HG03139 (cell line): ENCODE data around the gene SF1.

Experiments
- ATAC-seq: cut with Tn5 transposase; IDR thresholded peaks from one replicate; pipeline ENCODE4 v1.9.1; 2021; ENCODE audit not compliant: unreplicated experiment

SF1 gene

DNA sequence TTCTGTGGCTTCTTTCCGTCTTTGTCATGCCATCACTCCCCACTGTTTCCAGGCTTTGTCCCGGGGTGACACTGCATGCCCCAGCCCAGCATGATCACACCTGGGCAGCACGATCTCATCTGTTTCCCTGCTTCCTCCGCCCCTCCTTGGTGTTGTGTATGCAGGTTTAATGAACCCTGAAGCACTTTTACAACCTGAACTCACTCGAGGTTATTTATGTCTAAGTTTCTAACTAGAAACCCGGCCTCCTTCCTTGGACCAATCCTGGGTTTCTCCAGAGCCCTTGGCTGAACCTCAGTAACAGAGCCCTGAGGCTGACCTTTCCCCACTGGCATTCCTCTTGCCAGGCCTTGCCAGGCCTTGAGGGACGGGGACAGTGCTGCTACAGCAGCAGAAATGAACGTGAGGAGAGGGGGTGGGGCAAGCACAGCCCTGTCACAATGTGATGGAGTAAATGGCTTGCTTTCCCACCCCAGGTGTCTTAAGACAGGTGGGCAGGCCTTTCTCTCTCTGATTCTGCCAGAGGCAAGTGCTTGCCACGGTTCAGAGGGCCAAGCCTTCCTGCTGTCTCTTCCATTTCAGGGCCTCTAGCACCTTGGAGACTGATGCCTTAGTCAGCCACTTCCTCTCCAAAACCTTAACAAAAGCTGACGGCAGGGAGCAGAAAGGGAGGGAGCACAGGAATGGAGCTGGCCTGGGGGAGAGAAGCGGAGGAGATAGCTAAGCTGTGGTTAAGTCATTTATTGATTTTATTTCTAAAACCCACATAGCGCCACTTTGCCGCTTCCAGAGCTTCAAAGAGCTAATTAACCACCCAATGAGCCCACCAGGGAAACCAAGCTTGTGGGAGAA lies 15.4 kb downstream of the SF1 start:
- no peak for ATAC-seq

DNA sequence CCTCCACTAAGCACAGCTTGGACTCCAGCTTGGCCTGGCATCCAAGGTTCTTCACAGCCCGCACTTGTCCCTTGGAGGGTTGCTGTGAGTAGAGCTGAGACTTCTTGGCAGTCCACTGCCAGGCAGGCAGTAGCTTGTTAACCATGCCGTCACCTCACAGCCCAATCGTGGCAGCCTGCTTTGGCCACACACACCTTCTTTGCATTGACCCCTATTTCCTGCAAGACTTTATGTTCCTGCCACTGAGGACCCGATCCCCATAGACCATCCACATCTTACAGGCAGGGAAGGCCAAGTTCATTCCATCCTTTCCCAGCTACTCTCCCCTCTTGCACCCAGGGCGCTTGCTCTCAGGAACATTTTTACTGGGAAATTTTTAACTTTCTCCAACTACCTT lies 16.1 kb downstream of the SF1 start:
- no peak for ATAC-seq

DNA sequence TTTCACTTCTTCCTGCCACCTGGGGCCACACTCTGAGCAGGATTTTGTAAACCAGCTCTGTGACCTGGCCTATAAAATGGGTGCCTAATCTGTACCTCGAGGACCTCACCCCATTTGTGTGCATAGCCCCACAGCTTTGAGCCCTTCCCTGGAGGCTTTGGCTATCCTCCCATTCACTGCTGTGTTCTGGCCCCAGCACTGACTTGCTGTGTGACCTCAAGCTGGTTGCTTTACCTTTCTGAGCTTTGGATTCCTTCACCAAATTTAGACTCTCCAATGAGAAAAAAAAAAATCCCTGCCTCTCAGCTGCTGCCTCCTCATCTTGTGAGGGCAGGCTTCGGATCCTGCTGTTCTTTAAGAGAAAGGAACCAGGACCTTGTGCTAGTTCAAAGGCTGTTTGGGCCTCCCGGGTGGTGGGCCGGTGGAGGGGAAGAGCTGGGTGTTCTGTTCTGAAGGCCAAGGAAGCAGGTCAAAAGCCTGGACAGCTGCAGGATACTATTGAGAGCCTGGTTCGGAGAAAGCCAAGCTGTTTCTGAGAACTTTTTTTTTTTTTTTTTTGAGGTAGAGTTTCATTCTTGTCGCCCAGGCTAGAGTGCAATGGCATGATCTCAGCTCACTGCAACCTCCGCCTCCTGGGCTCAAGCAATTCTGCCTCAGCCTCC lies 17.5 kb downstream of the SF1 start:
- ATAC-seq = no peak

DNA sequence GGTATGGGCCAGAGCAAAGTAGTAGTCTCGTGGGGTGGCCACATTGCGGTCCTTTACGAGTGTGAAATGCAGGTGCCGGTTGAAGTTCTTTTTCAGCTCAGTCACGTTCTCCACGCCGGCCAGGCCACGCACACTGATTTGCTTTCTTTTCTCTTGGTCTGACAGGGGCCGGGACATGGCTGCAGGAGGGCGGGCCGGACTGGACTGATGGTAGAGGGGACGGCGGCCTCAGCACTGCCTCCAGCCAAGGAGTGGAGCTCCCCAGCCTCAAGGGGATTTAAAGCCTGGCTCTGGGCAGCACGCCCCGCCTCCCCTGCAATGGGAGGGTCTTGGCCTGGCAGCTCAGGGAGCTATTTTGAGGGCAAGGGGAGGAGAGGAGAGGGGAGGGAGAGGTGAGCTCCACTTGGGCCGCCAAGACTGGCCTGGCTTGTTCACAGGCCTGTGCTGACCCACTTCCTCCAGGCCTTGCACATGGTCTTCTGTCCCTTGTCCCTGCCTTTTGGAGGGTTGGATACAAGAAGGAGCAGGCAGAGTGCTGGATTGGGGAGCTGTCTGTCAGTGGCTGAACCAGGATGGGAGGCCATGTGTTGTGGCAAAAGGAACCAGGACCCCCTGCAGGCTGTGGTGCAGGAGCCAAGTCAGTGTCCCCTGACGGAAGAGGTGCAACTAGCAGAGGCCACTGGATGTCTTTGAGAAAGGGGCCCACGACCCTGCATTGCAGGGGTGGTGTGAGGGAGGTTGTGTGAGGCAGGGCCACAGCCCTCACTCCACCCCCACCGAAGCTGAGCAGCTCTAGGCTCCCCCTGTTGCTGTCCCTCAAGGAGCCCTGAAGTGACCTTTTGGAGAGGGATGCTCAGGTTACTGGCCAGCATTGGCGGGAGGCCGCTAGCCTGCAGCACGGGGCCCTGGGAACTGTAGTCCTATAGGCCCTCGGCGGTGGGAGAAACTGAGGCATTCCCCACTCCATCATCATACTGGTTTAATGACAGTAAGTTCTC lies 18.3 kb downstream of the SF1 start, which contains the start of gene PYGM:
PYGM (minus strand) TSS at position 253 of the 998 bp plus-strand sequence; CDS start at position 177, 76 bp downstream.
- ATAC-seq = no peak

DNA sequence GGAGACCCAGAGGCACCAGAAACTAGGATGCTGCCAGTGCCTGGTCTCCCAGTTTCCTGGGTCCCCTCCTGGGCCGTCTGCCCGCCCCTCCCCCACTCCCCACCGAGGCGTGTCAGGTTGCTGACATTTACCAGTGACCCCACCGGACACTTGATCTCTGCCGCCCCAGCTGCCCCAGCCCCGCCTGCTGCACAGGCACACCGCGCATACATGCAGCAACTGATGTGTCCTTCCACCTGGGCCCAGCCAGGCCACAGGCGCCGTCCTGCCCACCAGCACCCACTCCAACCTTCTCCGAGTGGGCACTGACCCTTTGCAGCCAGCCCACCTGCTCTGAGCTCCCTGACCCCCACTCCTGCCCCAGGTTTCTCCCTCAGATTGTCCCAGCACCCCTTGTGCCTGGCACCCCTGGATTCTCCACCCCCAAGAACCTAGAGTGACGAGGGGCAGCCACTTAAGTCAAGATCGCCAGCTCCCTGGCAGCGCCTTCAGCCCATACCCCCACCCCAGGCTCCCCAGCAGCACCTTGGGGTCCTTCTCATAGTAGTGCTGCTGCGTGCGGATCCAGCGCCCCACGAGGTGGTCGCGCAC lies 19.1 kb downstream of the SF1 start:
- ATAC-seq = no peak

DNA sequence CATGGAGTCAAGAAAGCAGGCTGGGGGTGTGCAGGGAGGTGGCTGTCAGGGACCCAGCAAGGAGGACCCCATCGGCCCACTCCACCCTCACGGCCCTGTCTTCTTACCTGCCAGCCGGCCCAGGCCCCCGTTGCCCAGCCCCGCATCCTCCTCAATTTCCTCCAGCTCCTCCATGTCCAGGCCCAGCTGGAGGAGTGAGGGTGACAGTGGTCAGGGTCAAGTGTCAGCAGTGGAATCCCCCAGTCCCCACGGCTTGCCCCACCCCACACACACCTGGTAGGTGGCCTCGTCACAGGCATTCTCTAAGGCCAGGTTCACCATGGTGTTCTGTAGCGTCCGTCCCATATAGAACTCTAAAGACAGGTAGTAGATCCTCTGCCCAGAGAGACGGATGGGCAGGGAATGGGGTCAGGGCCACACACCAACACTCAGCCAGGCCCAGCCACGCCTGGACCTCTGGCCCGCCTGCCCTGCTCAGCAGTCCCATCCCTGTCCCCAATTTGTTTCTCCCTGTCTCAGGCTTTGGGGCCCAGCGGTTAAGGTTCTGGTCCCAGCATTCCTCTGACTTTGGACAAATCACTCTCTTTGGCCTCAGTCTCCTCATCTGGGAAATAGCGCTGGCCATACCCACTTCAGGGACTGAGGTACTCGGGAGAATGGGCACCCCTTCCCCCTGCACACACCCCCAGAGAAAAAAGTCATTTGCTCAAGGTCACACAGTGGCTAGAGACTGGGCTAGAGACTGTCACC lies 19.8 kb downstream of the SF1 start:
- ATAC-seq = no peak

DNA sequence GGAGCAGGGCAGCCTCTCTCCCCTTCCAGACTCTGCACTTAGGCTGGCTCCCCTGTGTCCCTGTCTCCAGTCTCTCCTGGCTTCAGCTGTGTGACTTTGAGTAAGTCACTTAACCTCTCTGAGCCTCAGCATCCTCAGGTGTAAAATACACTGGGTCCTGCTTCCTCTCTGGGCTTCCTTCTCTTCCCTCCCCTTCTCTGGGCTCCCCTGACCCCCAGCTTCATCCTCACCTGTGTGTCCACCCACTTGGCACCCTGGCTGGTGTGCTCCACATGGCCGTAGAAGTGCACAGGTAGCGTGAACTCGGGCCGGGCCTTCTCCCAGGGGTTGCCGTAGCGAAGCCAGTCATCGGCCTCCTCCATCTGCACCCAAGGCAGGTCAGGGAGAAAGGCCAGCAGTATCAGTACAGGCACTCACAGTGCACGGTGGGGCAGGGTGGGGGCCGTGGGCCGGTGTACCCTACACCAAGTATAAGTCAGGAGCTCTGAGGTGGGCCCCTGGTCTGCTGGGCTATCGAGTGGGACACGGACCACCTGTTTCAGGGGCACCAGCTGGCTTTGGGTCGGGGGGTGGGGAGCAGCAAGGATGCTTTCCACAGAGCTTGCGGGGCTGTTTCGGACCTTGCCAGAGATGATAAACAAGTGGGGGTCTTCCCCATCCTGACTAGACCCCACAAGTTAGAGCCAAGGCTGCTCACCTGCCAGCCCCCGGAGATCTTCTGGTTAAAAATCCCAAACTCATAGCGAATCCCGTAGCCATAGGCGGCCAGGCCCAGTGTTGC lies 20.6 kb downstream of the SF1 start:
- no peak for ATAC-seq

DNA sequence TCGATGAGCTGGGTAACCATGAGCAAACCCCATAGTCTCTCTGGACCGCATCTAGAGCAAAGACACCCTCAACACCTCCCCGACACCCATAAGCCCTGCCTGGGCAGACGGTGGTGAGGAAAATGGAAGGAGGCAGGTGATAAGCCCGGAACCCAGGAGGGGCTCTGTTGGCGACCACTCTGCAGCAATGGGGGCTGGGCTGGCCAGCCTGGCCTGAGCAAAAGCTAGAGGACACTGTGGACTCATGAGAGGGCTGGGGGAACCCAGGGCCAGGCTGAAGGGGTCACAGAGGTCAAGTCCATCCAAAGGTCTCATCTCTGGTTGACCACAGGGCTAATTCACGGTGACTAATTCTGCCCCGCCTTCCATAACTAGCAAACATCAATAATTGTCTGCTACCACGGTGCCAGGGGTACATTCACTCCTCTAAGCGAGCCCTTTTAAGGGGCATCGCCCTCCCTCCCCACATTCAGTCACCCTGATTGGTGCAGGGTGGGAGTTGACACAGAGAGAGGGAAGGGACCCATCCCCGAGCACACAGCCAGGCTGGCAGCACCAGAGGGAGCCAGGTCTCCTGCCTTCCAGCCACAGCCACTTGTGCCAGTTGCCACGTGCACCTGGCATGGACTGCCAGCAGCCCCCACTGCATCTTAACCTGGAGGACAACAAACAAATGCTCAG lies 22.5 kb downstream of the SF1 start:
- ATAC-seq = no peak

DNA sequence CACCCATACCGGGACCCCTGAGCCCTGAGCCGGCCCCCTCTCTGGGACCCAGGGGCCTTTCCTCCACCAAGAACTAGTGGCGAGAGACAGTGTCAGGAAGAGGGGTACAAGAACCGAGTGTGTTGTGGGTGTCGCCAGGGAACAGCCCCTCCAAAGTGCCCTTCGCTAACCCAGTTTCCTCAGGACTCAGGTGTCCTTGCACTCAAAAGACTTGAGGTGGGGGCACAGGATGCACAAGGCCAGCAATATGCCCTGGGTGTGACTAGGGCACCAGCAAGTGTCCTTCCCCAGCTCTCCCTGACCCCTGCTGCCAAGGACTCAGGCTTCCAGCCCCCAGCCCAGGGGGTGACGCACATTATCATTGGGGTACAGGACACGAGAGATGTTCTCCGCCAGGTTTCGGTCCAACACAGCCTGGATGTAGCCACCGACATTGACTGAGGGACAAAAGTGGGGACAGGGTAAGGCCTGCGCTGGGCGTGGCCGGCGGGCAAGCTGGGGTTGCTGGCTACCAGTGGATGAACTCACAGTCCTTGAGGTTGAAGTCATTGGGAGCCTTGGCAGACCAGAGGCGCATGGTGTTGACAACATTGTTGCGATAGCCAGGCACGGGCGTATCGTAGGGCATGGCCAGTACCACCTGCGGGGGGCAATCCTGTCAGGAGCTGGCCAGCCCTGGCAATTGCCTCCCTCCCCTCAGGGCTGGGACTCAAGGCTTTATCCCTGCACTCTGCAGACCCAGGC lies 23.3 kb downstream of the SF1 start:
- no peak for ATAC-seq

GRCh38 chr11:64754124-64754918 lies 24.0 kb downstream of the SF1 start:
- ATAC-seq = no peak

- no peak for ATAC-seq
These were observed 24.8 kb downstream of the SF1 start for GRCh38 chr11:64753380-64754123.

DNA sequence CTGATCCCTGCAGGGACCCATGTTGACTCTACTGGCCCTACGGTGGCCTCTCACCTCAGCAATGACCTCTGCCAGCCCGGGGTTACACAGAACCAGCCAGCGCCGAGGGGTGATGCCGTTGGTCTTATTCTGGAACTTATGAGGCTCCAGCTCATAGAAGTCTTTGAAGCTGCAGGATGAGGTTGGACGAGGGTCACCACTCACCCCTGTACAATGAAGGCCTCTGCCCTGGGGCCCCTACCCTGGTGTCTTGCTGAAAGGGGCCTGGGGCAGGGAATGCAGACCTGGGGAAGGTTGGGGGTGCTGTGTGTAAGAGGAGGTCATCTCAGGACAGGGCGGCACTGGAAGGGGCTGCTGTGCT lies 25.3 kb downstream of the SF1 start:
- no peak for ATAC-seq

- no peak for ATAC-seq
These were observed 26.0 kb downstream of the SF1 start for GRCh38 chr11:64752175-64752970.

DNA sequence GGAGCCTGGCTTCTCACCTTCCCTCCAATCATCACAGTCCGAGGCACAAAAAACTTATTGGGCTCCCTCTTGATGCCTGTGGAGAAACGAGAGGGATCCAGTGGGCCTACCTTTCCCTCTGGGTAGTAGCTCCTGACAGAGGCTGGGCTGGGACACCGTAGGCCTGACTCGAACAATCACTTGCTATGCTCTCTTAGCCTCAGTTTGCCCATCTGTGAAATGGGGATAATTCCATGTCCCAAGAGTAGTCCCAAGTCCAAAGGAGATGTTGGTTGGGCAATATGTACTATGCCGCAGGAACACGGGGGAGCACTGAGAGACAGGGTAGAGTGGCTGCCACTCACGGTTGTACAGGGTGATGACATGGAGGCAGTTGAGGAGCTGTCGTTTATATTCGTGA lies 26.8 kb downstream of the SF1 start:
- ATAC-seq = no peak

GRCh38 chr11:64751136-64751535 lies 27.2 kb downstream of the SF1 start:
- ATAC-seq = no peak
